ENCODE measurements around the gene PEX11B.

The PEX11B gene

GRCh38 chr1:145897969-145898368 lies 20.5 kb downstream of the PEX11B start:
- TF ChIP-seq REST (IDR thresholded peaks at IDR 0.05; ENCODE audit: insufficient read depth in 1 of 2, low read depth in 2 of 2, low read length in 2 of 2) (no peak), POLR2AphosphoS5 (IDR thresholded peaks at IDR 0.05; ENCODE audit: low read depth, low read length) (no peak)

- TF ChIP-seq FOXP2 (optimal IDR thresholded peaks at IDR 0.05; ENCODE audit: borderline replicate concordance, extremely low read depth, extremely low read length, insufficient read depth) (no peak), TAF1 (IDR thresholded peaks at IDR 0.05; ENCODE audit: borderline replicate concordance, insufficient read depth, low read length) (no peak), SIN3A (IDR thresholded peaks at IDR 0.05; ENCODE audit: borderline replicate concordance, insufficient read depth, low read length) (no peak), REST (IDR thresholded peaks at IDR 0.05; ENCODE audit: insufficient read depth in 1 of 2, low read depth in 2 of 2, low read length in 2 of 2) (no peak), POLR2AphosphoS5 (IDR thresholded peaks at IDR 0.05; ENCODE audit: low read depth, low read length) (no peak)
Measured at GRCh38 chr1:145895471-145895870, 23.0 kb downstream of the PEX11B start.

GRCh38 chr1:145893306-145894055 lies 25.0 kb downstream of the PEX11B start:
- no peak for TF ChIP-seq POLR2AphosphoS5 (IDR thresholded peaks at IDR 0.05; ENCODE audit: low read depth, low read length)

GRCh38 chr1:145892486-145893087 lies 25.9 kb downstream of the PEX11B start:
- TF ChIP-seq FOXP2 (optimal IDR thresholded peaks at IDR 0.05; ENCODE audit: borderline replicate concordance, extremely low read depth, extremely low read length, insufficient read depth) (no peak), SIN3A (IDR thresholded peaks at IDR 0.05; ENCODE audit: borderline replicate concordance, insufficient read depth, low read length) (no peak), TAF1 (IDR thresholded peaks at IDR 0.05; ENCODE audit: borderline replicate concordance, insufficient read depth, low read length) (no peak), REST (IDR thresholded peaks at IDR 0.05; ENCODE audit: insufficient read depth in 1 of 2, low read depth in 2 of 2, low read length in 2 of 2) (no peak), POLR2AphosphoS5 (IDR thresholded peaks at IDR 0.05; ENCODE audit: low read depth, low read length) (no peak)

- peak in 1 of 2 experiments; percentile 61; a peak in 1 of 4 replicates for TF ChIP-seq REST (IDR thresholded peaks at IDR 0.05; ENCODE audit: insufficient read depth in 1 of 2, low read depth in 2 of 2, low read length in 2 of 2)
- TF ChIP-seq TAF1 (IDR thresholded peaks at IDR 0.05; ENCODE audit: borderline replicate concordance, insufficient read depth, low read length), result no peak
- peak; percentile 97 for TF ChIP-seq FOXP2 (optimal IDR thresholded peaks at IDR 0.05; ENCODE audit: borderline replicate concordance, extremely low read depth, extremely low read length, insufficient read depth)
- TF ChIP-seq POLR2AphosphoS5 (IDR thresholded peaks at IDR 0.05; ENCODE audit: low read depth, low read length), result peak; percentile 50; the same call in 1 of the 2 replicates
- peak; percentile 5; the same call in 1 of the 2 replicates for TF ChIP-seq SIN3A (IDR thresholded peaks at IDR 0.05; ENCODE audit: borderline replicate concordance, insufficient read depth, low read length)
Measured at GRCh38 chr1:145891587-145892485, 26.7 kb downstream of the PEX11B start.

All from PFSK-1 (cell line).